IMR-90 (cell line): ENCODE measurements around the gene CYB5RL.

ENCODE experiments used
- CHD1 ChIP-seq: IDR thresholded peaks from 2 replicates; pipeline ENCODE4 v1.6.1; 2012; ENCODE audit warnings: low read depth, low read length, improper control_type of control experiment
- ELK1 ChIP-seq: fragments of 150-350 bp; IDR thresholded peaks from 2 replicates; pipeline ENCODE4 v1.6.1; 2016; ENCODE audit warnings: low read depth, mild to moderate bottlenecking, low read length, moderate library complexity, borderline replicate concordance
- FOS ChIP-seq: fragments of 150-350 bp; IDR thresholded peaks from 2 replicates; pipeline ENCODE4 v1.6.1; 2016; ENCODE audit warnings: low read depth, low read length
- MAZ ChIP-seq: IDR thresholded peaks from 2 replicates; pipeline ENCODE4 v1.6.1; 2012; ENCODE audit warnings: low read depth, mild to moderate bottlenecking, low read length, improper control_type of control experiment, moderate library complexity, borderline replicate concordance
- MXI1 ChIP-seq: IDR thresholded peaks from 2 replicates; pipeline ENCODE4 v1.6.1; 2012; ENCODE audit warnings: low read depth, mild to moderate bottlenecking, low read length, moderate library complexity, borderline replicate concordance
- POLR2A ChIP-seq: IDR thresholded peaks from 2 replicates; pipeline ENCODE4 v1.6.1; 2012; ENCODE audit warnings: mild to moderate bottlenecking, low read depth, low read length
- RAD21 ChIP-seq: IDR thresholded peaks from 2 replicates; pipeline ENCODE4 v1.6.1; 2012; ENCODE audit warnings: low read length, improper control_type of control experiment
- RFX5 ChIP-seq: IDR thresholded peaks from 2 replicates; pipeline ENCODE4 v1.8.0; 2012; ENCODE audit warnings: low read depth, mild to moderate bottlenecking, low read length, moderate library complexity
- SMC3 ChIP-seq: fragments of 150-350 bp; IDR thresholded peaks from 2 replicates; pipeline ENCODE4 v1.6.1; 2016; ENCODE audit warnings: low read depth, mild to moderate bottlenecking, antibody characterized with exemption, low read length, moderate library complexity
- USF2 ChIP-seq: fragments of 150-350 bp; IDR thresholded peaks from 2 replicates; pipeline ENCODE4 v1.6.1; 2017; ENCODE audit warnings: mild to moderate bottlenecking, antibody characterized with exemption, low read length, low read depth
- TF ChIP-seq, protein P1 (sequence below): conservative IDR thresholded peaks from 2 replicates; pipeline ENCODE4 v1.5.1; 2012; ENCODE audit warnings: mild to moderate bottlenecking, low read depth, low read length, improper control_type of control experiment

DNA sequence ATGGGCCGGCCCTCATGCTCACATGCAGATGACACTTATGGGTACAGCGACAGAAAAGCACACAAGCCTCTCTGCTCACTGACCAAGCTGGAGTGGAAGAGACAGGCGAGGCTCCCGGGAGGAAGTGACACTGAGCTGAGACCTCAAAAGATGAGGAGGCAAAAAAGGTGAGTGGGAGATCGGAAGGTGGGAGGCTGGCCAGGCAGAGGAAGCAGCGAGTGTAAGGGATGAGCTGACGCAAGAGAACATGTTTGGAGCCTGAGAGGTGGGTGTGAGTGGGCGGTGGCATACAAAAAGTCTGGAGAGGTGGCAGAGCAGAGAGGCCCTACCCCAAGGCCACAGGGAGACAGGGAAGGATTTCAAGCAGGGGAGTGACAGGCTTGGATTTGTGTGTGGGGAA, 28.8 kb downstream of the CYB5RL start:
- TF ChIP-seq, protein P1, sequence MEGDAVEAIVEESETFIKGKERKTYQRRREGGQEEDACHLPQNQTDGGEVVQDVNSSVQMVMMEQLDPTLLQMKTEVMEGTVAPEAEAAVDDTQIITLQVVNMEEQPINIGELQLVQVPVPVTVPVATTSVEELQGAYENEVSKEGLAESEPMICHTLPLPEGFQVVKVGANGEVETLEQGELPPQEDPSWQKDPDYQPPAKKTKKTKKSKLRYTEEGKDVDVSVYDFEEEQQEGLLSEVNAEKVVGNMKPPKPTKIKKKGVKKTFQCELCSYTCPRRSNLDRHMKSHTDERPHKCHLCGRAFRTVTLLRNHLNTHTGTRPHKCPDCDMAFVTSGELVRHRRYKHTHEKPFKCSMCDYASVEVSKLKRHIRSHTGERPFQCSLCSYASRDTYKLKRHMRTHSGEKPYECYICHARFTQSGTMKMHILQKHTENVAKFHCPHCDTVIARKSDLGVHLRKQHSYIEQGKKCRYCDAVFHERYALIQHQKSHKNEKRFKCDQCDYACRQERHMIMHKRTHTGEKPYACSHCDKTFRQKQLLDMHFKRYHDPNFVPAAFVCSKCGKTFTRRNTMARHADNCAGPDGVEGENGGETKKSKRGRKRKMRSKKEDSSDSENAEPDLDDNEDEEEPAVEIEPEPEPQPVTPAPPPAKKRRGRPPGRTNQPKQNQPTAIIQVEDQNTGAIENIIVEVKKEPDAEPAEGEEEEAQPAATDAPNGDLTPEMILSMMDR, result no peak
- TF ChIP-seq POLR2A (no peak), ELK1 (no peak), RAD21 (no peak), SMC3 (no peak), MXI1 (no peak), CHD1 (no peak), RFX5 (no peak), MAZ (no peak), FOS (no peak), USF2 (no peak)
